GM18907 (cell line): ENCODE measurements around the gene HOXA6.

Experiments
- ATAC-seq: cut with Tn5 transposase; IDR thresholded peaks from one replicate; pipeline ENCODE4 v1.9.1; 2021; ENCODE audit warnings: mild to moderate bottlenecking, moderate library complexity; ENCODE audit not compliant: unreplicated experiment

The HOXA6 gene

DNA sequence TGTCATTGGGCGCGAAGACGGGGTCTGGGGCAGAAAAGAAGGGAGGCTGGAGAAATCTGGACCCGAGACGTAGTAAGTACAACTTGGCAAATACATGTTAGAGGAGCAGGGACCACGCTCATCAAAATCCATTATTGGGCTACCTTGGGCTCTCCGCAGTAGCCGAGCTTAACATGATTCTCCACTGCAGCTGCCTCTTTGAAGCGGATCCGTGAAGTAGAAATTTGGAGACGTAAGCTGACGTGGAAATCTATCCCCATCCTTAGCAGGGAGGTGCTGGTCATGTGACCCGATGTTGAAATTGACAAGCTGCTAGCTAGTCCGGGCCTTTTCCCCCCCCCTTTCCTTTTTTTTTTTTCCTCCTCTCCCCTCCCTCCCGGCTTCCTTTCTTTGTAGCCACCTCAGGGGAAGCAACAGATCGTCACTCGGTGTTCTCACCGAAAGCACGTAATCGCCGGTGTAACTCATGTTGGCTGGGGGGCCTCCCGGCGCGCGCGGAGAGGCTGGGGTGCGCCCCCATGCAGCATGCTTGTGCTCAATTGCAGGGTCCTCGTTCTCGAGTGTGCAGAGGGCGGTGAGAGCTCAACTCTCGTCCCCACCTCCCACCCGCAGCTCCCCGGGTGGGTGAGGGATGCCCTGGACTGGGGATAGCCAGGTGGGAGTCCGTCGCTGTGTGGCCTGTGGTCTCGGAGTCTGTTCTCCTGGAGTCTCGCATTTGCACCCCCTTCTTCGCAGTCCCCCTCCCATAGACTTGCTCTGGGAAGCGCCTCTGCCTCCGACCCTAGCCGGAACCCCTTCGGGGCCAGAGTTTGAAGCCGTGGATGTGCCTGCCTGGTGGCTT lies 37.7 kb upstream of the HOXA6 start, which contains the start of gene HOXA11:
Gene HOXA11, minus strand, starts transcription at position 220 of the 841 bp plus-strand sequence. Its CDS starts 88 bp downstream, at position 132.
- ATAC-seq, result no peak

DNA sequence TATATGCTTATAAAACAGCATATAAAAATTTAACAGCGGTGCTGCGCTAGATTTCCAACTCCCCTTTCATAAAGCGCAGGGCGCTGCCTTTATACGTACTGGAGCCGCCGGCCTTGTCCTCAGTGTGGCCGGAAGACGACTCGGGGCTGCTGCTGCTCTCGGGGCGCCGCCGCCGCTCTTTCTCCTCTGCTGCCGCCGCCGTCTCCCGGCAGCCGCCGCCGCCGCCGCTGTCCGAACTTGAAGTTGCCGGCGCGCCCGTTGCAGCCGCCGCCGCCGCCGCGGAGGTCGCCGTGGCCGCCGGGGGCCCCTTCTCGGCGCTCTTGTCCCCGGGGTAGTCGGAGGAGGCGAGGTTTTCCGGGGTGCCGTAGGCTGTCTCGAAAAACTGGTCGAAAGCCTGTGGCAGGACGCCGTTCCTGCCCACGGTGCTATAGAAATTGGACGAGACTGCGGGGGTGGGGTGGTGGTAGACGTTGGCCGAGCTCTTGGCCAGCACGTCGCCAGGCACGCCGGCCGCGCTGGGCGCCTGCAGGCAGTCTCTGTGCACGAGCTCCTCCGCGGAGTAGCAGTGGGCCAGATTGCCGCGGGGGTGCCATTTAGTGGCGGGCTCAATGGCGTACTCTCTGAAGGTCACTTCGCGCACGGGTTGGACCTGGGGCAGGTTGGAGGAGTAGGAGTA lies 36.9 kb upstream of the HOXA6 start:
- no peak for ATAC-seq

DNA sequence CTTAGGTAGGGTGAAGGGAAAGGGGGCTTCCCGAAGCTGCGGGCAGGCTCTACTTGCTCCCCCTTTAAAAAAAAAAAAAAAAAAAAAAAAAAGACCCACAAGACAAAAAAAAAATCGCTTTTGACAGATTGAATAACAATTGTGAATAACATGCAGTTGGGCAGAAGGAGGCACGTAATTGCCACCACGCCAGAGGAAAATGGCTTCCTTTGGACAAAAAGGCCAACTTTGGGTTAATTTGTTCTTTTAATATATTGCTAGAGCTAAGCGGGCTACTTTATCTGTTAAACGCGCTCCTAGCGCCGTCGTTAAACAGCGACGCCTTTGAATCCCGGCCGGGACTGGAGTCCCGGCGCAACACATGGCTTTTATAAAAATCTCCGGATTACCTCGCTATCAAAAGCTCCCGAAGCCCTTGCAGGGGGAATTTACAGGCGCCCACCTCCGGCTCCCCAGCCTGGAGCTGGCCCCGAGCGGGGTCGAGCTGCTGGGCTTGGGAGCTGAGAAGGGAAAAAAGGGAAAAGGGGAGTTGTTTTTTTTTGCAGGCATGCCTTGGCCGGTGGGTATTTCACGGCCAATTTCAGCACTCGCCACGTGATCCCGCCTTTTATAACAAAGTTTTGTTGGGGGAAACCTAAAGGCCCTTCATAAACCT lies 36.2 kb upstream of the HOXA6 start:
- no peak for ATAC-seq

DNA sequence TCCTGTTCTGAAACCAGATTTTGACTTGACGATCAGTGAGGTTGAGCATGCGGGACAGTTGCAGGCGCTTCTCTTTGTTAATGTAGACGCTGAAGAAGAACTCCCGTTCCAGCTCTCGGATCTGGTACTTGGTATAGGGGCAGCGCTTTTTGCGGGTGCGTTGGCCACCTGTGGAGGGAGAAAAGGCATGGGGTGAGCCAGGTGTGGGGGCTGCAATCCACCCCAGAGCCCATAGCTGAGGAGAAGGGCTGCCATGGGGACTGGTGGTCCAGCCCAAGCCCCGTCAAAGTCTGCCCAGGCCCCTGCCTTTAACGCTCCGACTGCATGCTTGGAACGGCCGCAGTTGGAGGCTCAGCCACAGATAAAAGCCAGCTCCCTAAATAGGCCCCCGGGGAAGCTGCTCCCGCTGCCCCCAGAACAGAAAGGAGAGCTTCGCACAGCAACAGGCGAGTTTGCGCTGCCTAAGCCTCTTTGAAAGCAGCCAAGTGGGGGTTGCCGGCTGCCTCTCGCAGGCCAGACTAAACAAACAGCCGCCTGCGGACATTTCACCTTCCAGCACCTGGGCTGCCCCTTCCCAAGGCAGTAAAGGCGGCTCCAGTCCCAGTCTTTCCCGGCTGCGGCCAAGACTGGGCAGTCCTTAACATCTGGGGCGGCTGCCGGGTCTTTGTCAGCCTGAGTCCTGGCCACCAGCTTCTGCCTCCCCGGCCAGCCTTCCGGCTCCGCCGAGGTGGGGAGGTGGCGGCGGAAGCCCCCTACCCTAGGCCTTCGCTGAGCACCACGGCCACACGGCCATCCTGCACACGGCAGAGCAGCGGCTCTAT lies 35.5 kb upstream of the HOXA6 start:
- ATAC-seq, result no peak

DNA sequence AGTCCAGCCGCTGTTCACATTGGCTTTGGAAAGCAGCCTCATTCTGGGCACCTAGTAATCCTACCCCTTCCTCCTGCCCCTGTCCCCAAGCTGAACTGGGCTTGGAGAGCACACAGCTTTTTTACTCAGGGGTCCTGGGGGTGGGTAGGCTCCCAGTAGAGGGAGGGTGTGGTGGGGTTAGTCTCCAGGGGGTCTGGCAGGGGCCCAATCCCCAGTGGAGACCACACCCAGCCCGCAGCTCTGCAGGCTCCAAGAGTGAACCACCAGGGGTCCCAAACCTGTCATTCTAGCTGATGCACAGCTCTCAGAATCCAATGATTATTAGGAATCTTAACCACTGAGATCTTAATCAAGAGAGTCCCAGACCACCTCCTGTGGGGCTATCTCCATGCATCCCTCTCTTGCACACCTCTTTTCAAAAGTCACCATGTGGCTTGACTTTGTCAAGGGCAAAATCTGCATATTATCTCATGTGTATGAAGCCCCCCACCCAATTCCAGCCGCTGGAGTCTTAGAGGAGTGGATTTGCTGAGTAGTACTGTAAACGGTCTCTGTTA lies 34.8 kb upstream of the HOXA6 start:
- ATAC-seq, result no peak

DNA sequence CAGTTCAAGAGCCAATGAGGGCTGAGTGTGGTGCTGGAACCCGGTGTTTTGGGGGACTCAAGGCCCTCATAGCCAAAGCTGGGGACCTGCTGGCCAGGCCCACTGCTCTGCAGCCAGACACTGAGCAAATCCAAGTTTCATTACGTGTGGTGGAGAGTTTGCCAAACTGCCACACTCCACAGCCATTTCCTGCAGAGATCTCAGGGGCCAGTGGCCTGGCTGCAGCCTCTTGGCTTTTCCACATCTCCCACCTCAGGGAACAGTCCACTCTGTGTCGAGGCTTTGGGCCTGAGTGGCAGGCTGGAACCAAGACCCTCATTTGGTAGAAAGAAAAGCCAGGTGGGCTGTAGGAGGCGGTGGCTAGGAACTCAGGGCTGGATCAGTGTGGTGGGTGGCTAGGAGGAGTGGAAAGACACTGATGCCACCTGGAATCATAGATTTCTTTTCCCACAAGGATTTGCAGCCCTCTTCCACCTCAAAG lies 34.3 kb upstream of the HOXA6 start:
- no peak for ATAC-seq

DNA sequence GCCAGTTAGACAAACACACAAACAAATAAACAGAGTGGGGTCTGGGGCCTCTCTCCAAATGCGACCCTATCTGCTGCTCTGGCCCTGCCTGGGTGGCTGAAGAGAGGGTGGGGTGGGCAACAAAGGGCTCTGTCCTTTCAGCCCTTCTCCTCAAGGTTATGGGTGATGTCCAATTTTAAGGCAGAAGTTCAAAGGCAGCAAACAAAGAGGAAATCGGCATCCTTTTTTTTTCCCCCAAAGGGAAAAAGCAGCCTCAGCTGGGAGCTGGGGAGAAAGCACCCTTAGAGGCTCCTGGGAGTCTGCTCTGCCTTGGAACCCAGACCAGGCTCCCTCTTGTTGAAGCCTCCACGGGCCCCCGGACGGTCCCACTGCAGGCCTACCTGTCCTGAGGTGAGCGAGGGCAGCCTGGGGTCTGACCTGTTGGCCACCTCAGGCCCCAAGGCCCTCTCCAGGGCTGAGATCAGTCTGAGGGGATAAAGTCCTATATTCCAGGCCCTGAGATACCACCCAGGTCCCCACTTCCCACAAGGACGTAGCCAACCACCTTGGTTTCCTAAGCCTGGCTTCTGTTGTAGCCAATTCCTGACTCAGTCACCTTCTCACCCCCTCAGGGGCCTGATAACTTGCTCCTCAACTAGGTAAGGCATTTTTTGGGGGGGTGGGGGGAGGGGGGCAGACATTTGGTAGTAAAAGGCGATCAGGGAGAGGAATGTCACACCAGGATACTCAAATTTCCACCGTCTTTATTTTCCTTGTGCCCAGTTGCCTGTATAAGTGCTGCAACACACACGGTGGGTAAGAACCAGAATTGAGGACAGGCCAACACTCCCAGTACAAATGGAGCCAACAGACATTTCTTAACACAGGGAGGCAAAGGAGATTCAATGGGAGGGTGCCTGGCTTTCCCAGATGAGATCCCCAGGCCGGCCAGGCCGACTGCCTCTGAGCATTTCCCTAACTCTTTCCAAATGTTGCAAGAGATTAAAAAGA lies 33.2 kb upstream of the HOXA6 start:
- ATAC-seq, result no peak

DNA sequence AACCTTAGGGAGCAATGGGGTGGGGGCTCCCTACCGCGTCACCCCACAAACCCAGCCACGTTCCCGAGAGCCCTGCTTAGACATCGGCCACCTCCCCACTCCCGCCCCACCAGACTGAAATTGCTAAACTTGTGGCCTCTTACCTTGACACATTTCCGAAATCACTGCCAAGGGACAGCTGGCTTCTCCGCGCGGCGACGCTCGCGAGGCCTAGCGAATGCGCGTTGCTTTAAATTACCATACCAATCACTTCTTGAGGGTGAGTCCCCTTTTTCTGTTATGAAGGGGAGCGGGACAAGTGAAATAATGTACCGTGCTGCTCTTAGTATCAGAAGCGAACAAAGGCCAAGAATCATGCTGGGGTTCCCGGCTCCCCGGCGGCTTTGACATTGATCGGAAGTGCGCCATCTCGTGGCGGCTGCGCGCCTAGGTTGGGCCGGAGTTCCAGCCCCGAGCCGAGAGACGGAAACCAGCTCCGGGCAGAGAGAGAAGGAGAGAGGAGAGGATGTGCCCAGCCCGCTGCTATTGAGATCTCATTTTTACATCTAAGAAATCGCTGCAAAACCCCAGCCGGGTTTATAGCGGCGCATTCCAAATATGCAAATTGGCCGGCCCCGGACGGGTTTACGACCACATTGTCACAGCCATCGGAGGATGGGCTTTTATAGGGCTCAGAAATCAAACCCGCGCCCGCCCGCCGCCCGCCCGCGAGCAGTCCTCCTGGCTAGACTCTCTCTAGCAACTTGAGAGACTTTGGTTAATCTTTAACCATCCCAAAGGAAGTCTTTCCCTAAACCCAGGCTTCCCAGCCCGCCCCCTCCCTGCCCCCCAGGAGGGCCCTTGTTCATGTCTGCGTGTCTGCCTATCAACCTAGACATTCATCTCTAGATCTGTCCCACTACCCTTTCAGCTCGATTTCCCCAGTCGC lies 32.2 kb upstream of the HOXA6 start:
- no peak for ATAC-seq

DNA sequence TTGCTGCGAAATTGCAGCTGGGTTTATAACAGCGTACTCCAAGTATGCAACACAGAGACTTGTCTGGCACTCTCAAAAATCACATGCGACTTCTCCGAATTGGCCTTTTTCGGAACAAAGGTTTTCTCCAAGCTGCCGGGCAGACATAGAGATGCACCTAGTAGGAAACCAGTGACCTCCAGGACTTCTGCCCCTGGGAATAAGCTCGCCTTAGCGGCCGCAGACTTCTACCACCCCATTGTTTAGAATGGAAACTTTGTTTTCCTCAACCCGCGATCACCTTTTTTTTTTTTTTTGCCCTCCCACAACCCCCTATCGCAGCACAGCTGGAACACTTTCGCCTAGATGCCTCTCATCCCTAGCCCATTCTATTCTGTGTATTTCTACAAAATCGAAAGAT lies 31.5 kb upstream of the HOXA6 start:
- no peak for ATAC-seq

DNA sequence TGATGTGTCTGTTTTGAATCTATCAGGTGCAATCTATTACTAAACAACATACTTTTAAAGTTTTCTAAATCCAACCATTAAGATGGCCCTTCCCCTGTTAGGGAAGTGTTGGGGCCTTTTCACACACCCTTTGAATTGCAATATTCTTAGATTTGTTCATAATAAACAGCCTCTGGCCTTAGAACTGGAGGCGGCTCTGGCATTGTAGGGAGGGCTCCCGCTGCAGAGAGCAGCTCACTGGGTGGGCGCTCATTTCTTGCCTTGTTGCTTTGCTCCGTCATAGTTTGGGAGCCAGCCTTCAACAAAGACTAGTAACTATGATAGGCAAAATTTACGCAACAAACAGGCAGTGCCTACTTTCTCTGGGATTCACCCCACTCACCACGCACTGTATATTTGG lies 30.8 kb upstream of the HOXA6 start:
- no peak for ATAC-seq

DNA sequence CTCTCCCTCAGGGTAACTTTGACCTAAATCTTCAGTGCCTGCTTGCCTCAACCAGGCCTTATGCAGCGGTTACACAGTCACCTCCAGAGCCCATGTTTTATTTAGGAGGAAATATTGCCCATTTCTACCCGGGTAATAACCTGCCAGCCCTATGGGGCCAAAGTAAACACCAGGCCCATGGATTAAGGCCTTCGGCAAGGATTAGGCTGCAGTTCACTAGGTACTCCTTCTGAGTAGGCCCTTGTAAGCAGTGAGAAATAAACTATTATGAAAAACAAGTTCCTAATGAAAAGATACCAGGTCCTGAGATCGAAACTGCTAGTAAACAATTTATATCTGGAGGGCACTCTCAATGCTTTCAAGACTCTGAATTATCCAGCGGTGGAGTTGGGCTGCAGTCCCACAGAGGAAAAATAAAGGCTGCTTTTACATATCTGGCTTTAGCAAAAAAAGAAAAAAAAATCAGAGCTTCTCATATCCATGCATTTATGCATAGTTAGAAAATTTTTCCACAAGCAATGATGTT lies 30.3 kb upstream of the HOXA6 start:
- no peak for ATAC-seq

DNA sequence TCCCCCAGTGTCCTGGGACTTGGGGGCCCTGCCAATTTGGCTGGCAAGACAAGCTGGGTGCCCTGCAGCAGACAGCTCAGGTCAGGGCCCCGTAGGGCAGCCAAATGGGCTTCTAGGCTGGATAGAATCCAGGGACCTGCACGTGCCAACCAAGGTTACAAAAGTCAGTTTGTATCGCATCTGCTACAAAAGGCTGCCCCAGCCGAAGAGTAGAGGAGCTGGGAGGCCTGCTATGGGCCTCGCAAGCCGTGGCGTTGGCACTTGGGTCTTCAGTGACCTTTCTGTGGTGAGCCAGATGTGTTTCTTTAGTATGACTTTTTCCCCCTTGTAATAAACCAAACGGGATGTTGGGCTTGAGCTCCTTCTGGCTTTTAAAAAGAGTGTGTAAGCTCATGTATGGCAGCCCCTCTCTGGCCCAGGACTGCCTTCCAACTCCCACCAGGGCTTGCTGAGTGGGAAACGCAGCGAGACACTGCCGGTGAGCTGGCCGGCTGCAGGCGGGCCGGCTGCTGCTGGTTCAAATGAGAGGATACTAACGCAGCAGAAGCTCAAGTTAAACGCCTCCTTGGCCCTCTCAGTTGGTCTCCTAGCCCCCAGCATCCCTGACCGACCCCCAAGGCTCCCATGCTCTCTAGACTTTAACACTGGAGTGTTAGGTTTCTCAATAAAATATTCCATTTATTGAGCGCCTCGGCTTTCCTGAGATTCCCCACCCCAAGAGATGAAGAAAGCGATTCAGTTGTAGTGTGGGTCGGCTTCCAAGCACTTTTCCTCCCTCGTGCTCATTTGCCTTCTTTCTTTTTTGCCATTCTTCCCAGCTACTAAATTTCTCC lies 29.6 kb upstream of the HOXA6 start:
- ATAC-seq, result no peak

DNA sequence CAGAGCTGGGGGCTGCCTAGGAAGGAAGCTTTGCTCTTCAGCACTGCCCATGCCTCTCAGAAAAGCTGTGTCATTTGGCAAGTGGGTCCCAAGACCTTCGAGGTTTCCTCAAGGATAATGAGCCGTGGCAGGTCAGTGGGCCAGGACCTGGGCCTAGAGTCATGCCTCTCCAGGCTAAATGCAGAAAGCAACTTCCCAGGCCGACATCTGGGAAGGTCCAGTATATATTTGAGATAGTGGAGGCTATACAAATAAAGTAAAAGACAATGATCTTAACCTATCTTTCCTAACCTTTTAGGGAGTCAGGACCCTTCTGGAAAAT lies 28.9 kb upstream of the HOXA6 start:
- ATAC-seq, result no peak

DNA sequence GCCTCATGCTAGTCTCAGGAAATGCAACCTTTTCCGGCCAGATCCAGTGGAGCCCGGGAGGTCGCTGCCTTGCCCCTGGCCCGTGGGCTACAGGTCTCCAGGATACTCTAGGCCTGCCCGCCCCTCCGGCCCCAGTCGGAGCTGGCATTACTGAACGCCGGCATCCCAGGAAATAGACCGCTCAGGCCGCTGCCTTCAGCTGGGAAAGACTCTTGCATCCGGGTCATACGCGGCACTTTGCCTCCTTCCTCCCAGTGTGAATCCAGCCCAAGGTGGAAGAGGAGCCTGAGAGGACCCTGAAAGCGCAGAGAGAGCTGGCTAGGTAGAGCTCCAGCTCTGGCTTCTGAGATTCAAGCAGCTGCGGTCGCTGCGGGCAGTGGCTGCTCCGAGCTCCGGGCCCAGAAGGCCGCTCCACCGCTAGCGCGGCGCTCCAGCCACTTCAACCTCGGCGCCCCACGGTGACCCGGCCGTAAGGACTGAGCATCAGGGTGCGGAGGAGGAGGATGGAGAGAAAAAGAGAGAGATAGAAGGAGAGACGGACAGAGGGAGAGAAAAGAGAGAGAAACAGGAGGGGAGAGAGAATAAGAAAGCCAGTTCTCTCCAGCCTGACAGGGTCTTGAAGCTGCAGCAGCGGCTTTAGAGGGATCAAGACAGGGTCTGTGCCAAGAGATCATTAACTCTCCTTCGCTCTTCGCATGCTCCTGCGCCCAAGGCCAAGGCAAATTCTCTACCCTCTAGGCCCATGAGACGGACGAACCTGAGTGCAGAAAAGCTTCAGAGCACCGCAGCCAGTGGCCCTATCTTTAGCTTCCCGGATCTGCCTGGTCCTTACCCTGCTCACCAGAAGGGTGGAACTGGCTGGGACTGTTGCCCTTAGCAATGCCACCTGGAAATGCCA lies 28.3 kb upstream of the HOXA6 start:
- no peak for ATAC-seq

DNA sequence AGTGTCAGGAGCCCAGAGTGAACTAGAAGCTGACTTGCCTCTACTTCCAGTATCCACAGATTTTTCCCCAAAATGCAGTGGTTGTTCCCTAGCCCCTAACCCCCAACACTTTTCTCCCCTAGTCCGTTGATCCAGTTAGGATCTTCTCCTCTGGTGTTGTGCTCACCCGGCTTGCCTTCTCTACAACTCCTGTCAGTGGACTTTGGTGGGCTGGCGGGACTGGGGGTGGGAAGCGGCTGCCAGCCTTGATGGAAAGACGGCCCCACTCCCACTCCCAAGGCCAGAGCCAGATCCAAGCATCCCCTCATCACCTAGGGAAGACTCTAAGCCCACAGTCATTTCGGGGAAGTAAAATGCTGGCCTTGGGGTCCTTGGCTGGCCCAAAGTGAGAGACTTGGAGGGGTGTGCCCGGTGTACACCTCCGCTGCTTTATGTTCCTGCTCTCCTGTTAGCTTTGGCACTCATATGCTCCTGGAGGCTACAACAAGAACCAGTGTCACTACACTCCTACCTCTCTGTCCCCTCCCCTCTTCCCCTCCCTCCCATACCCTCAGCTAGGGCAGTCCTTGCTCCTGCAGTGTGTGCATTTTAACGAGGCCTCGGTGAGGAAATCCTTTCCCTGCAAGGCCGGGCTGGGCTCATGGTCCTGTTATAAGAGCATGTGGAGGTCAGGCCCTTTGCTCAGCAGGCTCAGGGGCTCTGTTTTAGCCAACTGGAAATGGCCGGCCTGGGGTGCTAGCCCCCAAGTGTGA lies 27.5 kb upstream of the HOXA6 start:
- ATAC-seq, result no peak
